Activated T-cell treated with anti-CD3 and anti-CD28 coated beads for 48 hours (primary cell): ENCODE measurements around the gene RBM47.

Experiments used
- DNase-seq: peaks from one replicate; pipeline ENCODE4 v3.0.0-alpha.2; 2020; ENCODE audit warnings: low read depth

Gene RBM47

DNA sequence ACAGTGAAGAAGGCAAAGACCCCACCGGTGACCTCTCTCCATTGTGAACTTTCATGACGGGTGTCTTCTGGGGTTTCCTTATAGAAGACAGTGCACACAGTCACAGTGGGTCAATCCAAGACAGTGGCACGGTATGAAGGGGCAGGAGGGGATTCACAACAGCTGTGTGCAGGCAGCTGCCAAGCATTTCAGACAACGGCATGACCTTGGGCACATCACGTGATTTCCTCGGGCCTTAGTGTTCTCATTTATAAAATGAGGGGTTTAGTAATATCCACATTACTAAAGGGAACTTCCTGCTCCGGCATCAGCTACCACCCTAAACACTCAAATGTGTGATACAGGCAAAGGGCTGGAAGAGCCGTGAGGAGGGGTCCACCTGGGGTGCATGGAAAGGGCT lies 42.9 kb downstream of the RBM47 start:
- DNase-seq = no peak

DNA sequence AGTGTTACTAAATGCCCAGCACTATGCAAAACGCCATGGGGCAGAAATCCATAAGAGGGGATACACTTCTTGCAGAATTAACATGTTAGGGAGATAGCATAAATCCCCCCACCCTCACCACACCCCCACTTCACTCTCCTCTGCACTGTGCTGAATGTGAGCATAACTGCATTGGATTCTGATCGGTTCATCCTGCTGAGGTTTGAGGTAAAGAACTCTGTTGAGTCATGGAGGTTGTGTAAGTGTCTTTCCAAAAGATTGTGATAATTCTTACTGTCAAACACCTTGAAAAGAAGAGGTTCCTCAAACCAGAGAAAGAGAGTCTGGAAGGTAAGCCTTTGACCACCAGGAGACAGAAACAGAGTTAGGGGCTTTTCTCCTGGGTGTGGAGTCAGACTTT lies 43.6 kb downstream of the RBM47 start:
- DNase-seq = no peak

DNA sequence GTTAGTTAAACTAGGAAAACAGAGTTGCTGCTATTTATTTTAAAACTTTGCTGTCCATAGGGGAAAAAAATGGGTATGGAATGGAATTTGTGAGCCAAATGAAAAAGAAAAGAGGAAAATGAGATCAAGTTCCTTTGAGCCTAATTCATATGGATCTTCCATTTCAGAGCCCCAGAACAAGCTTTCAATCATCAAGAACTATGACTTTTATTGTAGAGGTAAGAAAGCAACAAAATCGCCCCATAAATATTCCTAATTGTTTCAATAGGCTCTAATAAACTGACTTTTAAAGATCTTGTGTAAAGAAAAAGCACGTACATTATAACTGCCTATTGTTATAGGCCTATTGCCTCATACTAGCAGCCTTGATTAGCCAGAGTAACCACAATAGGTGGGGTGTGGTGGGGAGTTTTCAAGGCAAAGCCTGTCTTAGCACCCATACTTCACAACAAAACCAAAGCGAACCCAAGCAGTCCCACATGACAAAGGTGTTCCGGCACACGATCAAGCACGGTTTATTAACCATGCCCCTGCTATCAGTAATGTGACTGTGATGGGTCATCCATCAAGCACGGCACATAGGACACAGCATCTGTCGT lies 44.4 kb downstream of the RBM47 start:
- no peak for DNase-seq

DNA sequence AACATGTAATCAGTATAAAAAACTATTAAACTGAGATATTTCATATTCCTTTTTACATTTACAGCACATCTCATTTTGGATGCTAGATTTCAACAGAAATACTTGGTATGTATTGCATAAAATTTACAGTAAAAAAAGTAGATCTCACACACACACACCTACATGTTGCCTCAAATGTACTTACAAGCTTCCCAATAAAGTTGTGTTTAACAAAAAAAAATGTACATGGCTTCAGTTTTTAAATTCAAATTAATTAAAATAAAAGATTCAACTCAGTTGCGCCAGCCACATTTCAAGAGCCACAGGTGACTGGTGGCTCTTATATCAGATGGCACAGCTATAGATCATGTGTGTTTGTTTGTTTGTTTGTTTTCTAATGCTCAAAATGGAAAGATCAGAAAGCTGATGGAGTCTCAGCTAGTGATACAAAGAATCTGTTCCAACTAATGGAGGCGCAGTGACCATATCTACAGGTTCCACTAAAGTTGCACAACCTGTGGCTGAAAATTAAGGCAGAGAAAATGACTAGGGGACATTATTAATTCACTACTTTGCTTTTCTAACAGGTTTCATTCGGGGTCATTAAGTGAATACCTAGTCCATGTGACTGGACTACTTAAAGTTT lies 45.0 kb downstream of the RBM47 start:
- DNase-seq = no peak

DNA sequence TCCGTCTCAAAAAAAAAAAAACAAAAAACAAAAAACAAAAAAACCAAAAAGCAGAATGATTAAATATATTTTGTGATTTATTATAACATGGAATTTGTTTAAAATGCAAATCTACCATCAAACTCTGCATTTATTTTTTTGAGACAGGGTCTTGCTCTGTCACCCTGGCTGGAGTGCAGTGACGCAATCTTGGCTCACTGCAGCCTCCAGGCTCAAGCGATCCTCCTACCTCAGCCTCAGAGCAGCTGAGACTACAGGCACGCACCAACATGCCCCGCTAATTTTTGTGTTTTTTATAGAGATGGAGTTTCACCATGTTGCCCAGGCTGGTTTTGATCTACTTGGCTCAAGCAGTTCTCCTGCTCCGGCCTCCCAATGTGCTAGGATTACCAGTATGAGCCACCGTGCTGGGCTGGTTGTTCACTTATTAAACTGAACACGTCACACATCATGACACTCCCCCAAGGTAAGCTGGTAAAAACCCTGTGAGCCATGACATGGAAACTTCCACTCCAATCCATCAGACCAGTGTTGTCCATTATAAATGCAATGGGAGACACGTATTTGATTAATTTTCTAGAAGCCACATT lies 45.7 kb downstream of the RBM47 start:
- DNase-seq = no peak

DNA sequence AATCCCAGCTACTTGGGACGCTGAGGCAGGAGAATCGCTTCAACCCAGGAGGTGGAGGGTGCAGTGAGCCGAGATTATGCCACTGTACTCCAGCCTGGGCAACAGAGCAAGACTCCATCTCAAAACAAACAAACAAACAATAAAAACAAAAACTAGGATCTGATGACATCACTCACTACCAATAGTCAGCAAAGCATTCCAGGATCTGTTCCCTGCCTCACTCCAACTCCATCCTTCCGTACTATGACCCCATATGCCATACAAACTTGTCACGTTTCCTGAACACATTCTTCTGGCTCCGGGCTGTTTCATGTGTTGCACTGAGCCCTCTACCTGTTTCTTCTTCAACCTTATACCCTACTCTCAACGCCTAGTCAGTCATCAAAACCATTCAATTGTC lies 47.3 kb downstream of the RBM47 start:
- DNase-seq = no peak

DNA sequence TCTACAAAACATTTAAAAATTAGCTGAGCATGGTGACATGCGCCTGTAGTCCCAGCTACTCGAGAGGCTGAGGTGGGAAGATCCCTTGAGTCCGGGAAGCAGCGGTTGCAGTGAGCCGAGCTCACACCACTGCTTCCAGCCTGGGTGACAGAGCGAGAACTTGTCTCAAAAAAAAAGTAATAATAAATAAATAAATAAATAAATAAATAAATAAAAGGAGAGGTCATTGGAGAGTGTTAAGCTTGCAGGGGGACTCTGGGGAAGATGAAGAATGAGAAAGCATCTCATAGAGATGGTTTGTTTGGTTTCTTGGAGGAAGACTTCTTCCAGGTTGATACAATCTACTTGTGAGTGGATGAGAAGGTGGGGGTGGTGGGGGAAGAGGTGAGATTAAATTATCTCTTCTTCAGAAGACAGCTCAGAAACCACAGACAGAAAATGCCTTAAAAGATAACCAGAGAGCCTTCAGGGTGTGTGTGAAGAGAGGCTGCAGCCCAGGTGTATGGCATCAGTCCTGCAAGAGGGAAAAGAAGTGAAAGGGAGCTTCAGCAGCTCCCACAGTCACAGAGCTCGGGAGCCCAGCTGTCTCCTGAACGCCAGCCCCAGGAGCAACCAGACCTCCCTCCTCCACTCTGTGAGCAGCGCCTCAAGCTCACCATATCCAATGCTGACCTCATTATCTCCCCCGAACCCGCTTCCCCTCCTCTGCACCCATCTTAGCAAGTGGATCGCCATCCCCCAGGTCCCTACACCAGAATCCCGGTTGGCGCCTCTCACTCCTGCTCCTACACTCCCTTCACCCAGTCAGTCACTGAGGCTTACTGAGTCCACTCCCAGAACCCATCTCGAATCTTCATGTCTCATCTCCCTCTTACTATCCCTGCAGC lies 48.2 kb downstream of the RBM47 start:
- no peak for DNase-seq

DNA sequence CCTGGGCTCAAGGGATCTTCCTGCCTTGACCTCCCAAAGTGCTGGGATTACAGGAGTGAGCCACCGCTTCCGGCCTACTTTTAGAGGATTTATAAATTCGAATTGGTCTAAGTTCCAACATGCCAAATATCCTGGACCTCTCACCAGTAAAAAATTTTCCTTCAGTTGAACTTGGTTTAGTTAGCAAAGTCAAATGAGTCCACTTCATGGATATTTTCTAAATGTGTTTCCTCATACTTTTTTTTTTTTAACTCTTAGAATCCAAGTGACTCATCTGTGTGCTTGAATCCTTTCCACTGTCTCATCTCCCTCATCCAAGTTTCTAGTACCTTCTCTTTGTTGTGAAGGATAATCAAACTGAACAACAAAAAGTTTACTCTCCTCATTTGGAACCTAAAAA lies 49.7 kb downstream of the RBM47 start:
- DNase-seq = no peak

DNA sequence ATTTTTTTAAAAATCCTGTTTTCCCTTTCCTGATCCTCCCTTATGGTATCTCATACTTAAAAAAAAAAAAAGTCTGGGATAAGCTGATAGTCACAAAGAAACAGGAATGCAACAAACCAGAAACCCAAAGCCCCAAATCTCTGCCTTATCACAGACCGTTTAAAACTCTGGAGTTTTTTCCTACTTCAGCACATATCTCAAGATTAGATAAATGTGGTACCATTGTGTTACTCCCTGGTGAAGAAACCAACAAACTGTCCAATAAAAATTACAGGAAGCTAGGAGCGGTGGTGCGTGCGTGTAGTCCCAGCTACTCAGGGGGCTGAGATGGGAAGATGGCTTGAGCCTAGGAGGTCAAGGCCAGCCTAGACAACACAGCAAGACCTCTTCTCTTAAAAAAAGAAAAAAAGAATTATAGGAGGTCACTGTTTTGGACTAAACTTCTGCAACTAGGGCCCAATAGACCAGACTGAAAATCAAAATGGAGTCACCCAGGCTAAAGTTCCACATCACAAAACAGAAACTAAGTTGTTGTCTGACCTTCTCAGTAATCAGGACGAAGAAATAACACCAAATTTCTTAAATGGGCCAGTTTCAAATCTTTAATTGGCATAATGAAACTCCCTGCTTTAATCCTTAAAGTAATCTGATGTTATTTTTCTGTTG lies 51.9 kb downstream of the RBM47 start:
- DNase-seq = no peak

DNA sequence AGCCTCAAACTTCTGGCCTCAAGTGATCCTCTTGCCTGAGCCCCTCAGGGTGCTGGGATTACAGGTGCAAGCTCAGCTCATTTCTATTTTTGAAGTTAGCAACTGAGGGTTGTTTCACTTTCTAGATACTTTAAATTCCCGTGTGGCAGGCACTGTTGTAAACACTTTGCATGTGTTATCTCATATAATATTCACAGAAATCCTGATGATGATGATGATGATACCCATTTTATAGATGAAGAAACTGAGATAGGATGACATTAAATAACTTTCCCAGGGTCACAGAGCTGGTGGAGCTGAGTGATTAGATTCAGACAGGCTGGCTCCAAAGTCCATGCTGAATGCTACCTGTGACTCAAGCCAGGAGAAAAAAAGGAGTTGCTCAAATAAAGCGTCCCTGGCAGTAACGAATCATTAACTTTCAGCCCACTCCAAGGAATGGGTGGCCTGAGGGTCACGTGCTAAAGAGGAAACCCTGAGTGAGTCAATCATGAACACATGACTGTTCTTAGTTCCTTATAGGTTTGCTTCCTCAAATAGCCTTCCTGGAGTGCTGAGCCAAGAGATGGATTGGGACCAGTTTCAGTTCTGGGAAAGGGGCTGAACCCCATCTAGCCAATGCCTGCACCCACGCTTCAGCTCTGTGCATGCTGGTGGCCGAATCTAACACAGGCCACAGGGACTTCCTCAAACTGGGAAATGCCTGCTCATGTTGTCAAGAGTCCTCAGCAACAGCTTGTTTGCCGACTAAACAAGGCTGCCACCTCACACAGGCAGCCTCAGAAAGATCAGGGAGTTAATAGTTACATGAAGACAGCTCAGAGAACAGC lies 52.8 kb downstream of the RBM47 start:
- DNase-seq = peak; percentile 7

DNA sequence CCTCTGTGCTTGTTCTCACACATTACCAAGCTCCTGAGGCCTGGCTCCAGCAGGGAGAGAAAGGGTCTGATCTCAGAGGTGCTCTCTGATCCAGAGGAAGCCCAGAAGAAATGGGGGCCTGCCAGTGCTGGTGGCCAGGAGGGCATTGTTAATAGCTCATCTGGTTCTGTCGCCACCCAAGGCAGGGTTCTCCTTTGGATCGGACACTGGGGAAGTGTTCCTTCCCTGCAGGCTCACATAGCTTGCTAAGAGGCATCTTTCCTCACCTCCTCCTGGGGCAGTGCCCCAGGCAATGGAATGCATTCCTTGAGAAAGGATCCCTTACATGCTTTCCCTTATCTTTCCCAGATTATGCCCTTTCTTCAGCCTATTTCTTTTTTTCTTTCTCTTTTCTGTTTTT lies 53.8 kb downstream of the RBM47 start:
- DNase-seq = no peak

DNA sequence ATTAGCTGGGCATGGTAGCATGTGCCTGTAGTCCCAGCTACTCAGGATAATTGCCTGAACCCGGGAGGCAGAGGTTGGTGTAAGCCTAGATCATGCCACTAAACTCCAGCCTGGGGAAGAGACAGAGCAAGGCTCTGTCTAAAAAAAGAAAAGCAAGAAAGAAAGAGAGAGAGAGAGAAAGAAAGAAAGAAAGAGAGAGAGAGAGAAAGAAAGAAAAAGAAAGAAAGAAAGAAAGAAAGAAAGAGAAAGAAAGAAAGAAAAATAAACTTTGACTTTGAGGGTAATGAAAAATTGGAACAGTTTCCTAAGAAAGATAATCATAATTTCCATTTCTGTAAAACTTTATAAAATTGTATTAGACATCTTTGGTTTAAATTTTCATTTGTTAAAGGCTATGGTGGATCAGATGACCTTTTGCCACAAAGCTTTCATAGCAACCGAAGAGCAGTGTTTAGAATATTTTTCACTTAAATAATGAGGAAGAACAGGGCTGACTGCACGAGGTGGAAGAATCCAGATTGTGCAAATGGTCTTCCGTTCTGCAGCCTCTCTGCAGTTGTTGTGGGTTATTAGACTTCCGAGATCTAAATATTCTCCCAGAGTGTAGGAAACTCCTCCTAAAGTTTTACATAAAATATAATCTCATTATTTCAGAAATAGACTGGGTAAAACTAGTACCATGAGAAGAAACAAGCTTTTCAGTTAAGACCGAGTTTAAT lies 55.9 kb downstream of the RBM47 start:
- DNase-seq = no peak

DNA sequence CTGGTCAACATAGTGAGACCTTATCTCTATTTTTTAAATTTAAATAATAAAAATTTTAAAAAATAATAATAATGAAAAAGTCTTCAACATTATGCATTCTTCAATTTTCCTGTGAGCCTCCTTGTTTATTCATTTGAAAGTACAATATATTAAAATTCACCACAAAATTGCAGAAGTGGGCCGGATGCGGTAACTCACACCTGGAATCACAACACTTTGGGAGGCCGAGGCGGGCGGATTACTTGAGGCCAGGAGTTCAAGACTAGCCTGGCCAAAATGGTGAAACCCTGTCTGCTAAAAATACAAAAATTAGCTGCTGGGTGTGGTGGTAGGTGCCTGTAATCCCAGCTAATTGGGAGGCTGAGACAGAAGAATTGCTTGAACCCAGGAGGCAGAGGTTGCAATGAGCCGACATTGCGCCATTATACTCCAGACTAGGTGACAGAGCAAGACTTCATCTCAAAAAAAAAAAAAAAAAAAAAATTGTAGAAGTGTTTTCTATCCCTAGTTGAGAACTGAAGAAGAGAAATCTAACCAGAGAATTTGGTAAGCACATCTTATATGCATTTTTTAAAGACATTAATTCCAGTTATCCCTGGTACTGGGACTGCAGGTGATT lies 56.9 kb downstream of the RBM47 start:
- DNase-seq = no peak

DNA sequence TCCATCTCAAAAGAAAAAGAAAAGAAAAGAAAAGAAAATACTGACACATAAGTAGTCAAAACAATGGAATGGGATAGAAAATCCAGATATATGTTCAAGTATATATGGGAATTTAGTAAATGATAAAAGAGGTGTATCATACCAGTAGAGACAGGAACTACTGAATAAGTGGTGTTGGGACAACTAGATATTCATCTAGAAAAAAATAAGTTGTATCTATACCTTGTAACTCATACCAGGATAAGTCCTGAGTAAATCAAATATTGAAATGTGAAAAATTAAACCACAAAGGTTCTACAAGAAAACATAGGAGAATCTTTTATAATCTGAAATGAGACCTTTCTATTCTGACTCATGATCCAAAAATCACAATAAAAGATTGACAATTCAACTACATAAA lies 58.5 kb downstream of the RBM47 start:
- DNase-seq = no peak

DNA sequence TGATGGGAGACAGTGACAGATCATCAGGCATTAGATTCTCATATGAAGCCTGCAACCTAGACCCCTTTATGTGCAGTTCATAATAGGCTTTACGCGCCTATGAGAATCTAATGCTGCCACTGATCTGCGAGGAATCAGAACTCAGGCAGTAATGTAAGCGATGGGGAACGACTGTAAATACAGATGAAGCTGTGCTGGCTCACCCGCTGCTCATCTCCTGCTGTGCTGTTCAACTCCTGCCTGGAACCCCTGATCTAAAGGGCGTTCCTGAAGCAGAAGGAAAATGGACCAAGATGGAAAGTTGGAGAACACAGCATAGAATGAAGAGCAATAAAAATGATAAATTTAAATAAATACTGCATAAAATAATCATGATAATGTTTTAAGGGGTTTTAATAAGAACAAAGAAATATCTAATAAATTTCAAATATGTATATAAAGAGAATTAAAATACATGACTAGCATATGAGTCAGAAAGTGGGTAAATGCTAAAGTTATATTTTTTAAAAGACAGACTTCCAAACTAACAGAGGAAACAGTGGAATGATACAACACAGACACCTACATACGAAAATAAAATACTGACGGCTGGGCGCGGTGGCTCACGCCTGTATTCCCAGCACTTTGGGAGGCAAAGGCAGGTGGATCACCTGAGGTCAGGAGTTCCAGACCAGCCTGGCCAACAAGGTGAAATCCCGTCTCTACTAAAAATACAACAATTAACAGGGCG lies 59.2 kb downstream of the RBM47 start:
- DNase-seq = no peak

DNA sequence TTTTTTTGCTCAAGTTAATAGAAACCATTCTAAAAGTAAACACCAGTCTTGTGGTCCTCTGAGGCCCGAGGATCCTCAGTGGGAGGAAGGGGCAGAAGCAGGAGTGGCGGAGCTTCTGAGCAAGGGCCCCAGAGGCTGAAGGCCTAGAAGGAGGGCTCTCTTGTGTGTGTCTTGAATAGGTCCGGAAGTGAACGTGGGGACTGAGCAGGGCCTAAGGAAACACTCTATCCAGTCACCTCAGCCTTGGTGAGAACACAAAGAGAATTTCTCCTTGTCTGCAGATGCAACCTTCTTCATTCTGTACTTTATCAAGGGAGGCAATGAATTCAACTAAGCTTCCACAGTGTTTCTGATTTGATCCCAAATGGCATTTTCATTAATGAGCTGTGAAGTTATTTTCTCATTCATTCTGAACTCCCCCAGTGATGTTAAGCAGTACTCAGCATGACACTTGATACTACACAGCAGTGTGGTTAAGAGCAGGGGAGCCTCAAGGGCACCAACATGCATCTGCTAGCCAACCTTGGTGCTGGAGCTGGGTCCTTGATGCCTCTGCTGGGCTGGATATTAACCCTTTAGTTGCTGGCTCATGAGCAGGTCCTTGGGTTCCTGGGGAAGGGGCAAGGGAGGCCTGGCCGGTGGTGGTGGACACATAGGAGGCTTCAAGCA lies 64.7 kb downstream of the RBM47 start:
- no peak for DNase-seq

DNA sequence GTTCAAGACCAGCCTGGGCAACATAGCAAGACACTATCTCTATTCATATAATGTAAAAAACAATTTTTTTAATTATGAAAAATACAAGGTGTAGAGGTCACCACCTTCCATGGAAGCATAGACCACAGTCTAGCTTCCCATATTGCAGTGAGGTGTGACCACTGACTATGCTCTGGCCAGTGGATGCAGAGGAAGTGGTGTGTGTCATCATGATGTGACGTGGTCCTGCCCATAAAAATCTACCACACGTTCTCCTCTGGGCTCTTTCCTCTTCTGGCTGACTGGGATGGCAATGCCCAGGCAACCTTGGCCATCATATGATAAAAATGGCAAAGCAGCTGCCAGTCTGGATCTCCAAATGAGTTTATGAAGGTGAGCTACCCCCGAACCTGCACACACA lies 65.7 kb downstream of the RBM47 start:
- DNase-seq = no peak

DNA sequence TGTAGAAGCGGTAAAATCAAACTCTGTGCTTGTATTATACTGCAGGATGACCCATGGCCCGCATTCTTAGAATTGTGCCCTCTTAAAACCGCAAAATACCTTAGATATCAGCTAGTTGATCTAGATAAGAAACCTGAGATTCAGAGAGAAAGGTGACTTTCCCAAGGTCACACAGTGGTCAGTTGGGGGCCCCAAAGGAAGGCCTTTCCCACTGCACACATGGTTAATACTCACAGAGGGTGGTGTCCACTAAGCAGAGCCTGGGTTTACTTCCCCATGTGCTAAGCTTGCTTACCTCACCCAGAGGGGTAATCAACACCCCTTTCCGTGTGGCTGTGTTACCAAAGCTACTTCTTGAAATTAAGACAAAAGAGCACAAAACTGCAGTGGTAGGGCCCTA lies 66.3 kb downstream of the RBM47 start:
- DNase-seq = no peak

DNA sequence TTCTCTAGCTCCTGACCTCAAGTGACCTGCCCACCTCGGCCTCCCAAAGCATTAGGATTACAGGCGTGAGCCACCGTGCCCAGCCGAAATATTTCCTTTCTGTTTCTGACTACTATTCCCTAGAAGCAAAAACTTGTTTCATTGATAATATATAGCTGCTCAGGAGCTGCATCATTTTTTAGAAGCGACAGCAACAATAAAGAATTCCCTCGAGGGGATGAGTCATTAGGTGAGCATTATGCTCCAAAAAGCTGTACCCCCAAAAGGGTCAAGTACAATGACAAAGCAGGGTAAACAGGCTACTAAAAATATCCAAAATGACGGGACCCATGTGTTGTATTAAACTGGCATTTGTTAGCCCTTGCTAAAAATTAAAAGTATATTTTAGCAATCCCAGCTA lies 67.0 kb downstream of the RBM47 start:
- DNase-seq = no peak
